Right hindlimb (tissue), 1 donor: ENCODE results near the gene PRKCE.

Source experiments
- DNase-seq: peaks from one replicate; pipeline ENCODE4 v3.0.0-alpha.2; 2018

Gene PRKCE

GRCh38 chr2:45786030-45786835 lies 134.8 kb downstream of the PRKCE start:
- no peak for DNase-seq

- no peak for DNase-seq
Measured at GRCh38 chr2:45786836-45787357, 135.4 kb downstream of the PRKCE start.

GRCh38 chr2:45788401-45788800 lies 136.9 kb downstream of the PRKCE start:
- no peak for DNase-seq

GRCh38 chr2:45789317-45789716 lies 137.8 kb downstream of the PRKCE start:
- DNase-seq = no peak

- no peak for DNase-seq
Measured at GRCh38 chr2:45789961-45790723, 138.7 kb downstream of the PRKCE start.

GRCh38 chr2:45793305-45793962 lies 142.0 kb downstream of the PRKCE start:
- no peak for DNase-seq

- no peak for DNase-seq
Measured at GRCh38 chr2:45794134-45794617, 142.7 kb downstream of the PRKCE start.

- no peak for DNase-seq
Measured at GRCh38 chr2:45796500-45796899, 145.0 kb downstream of the PRKCE start.

GRCh38 chr2:45797451-45798230 lies 146.2 kb downstream of the PRKCE start:
- DNase-seq = no peak

GRCh38 chr2:45799679-45800381 lies 148.4 kb downstream of the PRKCE start:
- no peak for DNase-seq

GRCh38 chr2:45802499-45803138 lies 151.1 kb downstream of the PRKCE start:
- DNase-seq = no peak

GRCh38 chr2:45804987-45805755 lies 153.7 kb downstream of the PRKCE start:
- no peak for DNase-seq

- no peak for DNase-seq
Measured at GRCh38 chr2:45806563-45807358, 155.3 kb downstream of the PRKCE start.

GRCh38 chr2:45808294-45808800 lies 156.9 kb downstream of the PRKCE start:
- no peak for DNase-seq

GRCh38 chr2:45809205-45809604 lies 157.7 kb downstream of the PRKCE start:
- no peak for DNase-seq

- no peak for DNase-seq
Measured at GRCh38 chr2:45812011-45812500, 160.6 kb downstream of the PRKCE start.

- peak; percentile 57 for DNase-seq
Measured at GRCh38 chr2:45813003-45813941, 161.8 kb downstream of the PRKCE start.

GRCh38 chr2:45814488-45814887 lies 163.0 kb downstream of the PRKCE start:
- DNase-seq = no peak
